Esophagus squamous epithelium (tissue), 4 donors: Measurements from ENCODE around the gene PSD2.

Source experiments
- CTCF ChIP-seq, 6 experiments: fragments of 450-650 bp in 4 of 6; fragments of 200-600 bp in 2 of 6; sonication (generic) in 2 of 6; IDR thresholded peaks; one replicate each; pipeline ENCODE4 v1.5.1; 2016 to 2019; ENCODE audit warnings: antibody characterized with exemption in 6 of 6, mild to moderate bottlenecking in 4 of 6, moderate library complexity in 4 of 6
- POLR2A ChIP-seq, 4 donors: fragments of 450-650 bp; IDR thresholded peaks; one replicate each; pipeline ENCODE4 v1.6.1; 2017; ENCODE audit warnings: antibody characterized with exemption in 4 of 4, mild to moderate bottlenecking in 4 of 4, moderate library complexity in 3 of 4

GRCh38 chr5:139811274-139811607 is 15.6 kb downstream of the PSD2 start:
- TF ChIP-seq POLR2A (IDR thresholded peaks at IDR 0.05) (no peak), CTCF (IDR thresholded peaks at IDR 0.05) (no peak)
